MM.1S (cell line): ENCODE measurements around the gene BANK1.

Source experiments
- DNase-seq: peaks from one replicate; pipeline ENCODE4 v3.0.0-alpha.2; 2015
- H2AFZ ChIP-seq: fragments of 300-600 bp; sonication (generic); 2 replicates; pipeline ENCODE4 v1.6.0; 2016; ENCODE audit warnings: antibody characterized with exemption, low read length
- H3F3A ChIP-seq: fragments of 300-600 bp; sonication (generic); 2 replicates; pipeline ENCODE4 v1.6.1; 2016; ENCODE audit warnings: mild to moderate bottlenecking, antibody characterized with exemption, low read length, moderate library complexity, mixed read lengths; ENCODE audit not compliant: insufficient read depth
- H3K27ac ChIP-seq: fragments of 300-600 bp; sonication (generic); 2 replicates; pipeline ENCODE4 v1.5.1; 2016; ENCODE audit warnings: mild to moderate bottlenecking, low read length
- H3K27me3 ChIP-seq: fragments of 300-600 bp; sonication (generic); replicated peaks from 2 replicates; pipeline ENCODE4 v1.6.0; 2016; ENCODE audit warnings: low read length; ENCODE audit not compliant: insufficient read depth
- H3K36me3 ChIP-seq: fragments of 300-600 bp; sonication (generic); replicated peaks from 2 replicates; pipeline ENCODE4 v1.6.1; 2016; ENCODE audit warnings: mild to moderate bottlenecking, low read length, mixed read lengths; ENCODE audit not compliant: insufficient read depth
- H3K4me1 ChIP-seq: fragments of 300-600 bp; sonication (generic); 2 replicates; pipeline ENCODE4 v1.6.1; 2016; ENCODE audit warnings: low read length, mixed read lengths
- H3K4me2 ChIP-seq: fragments of 300-600 bp; sonication (generic); 2 replicates; pipeline ENCODE4 v1.6.0; 2016; ENCODE audit warnings: low read depth, low read length
- H3K4me3 ChIP-seq: fragments of 300-600 bp; sonication (generic); 2 replicates; pipeline ENCODE4 v1.5.1; 2016; ENCODE audit warnings: low read length, mixed read lengths
- H3K79me2 ChIP-seq: fragments of 300-600 bp; sonication (generic); 2 replicates; pipeline ENCODE4 v1.6.1; 2016; ENCODE audit warnings: mixed run types, low read length, mixed read lengths
- H3K9ac ChIP-seq: fragments of 300-600 bp; sonication (generic); 2 replicates; pipeline ENCODE4 v1.6.1; 2016; ENCODE audit warnings: low read length, mixed read lengths
- H3K9me2 ChIP-seq: fragments of 300-600 bp; sonication (generic); replicated peaks from 2 replicates; pipeline ENCODE4 v1.6.1; 2016; ENCODE audit warnings: mild to moderate bottlenecking, low read length, mixed read lengths; ENCODE audit not compliant: insufficient read depth
- H3K9me3 ChIP-seq: fragments of 300-600 bp; sonication (generic); replicated peaks from 2 replicates; pipeline ENCODE4 v1.6.1; 2016; ENCODE audit warnings: mild to moderate bottlenecking, low read length, mixed read lengths; ENCODE audit not compliant: insufficient read depth
- H4K20me1 ChIP-seq: fragments of 300-600 bp; sonication (generic); 2 replicates; pipeline ENCODE4 v1.6.1; 2016; ENCODE audit warnings: mild to moderate bottlenecking, low read length, moderate library complexity, mixed read lengths; ENCODE audit not compliant: insufficient read depth
- CTCF ChIP-seq: fragments of 300-600 bp; sonication (generic); IDR thresholded peaks from 2 replicates; pipeline ENCODE4 v1.5.1; 2016; ENCODE audit warnings: antibody characterized with exemption, low read length, mixed read lengths
- EZH2 ChIP-seq: fragments of 300-600 bp; sonication (generic); optimal IDR thresholded peaks from 2 replicates; pipeline ENCODE3; 2017; ENCODE audit warnings: low read depth, mild to moderate bottlenecking, antibody characterized with exemption, low read length, mixed read lengths
- EZH2phosphoT487 ChIP-seq: fragments of 300-600 bp; sonication (generic); IDR thresholded peaks from 2 replicates; pipeline ENCODE4 v1.6.1; 2018; ENCODE audit warnings: antibody characterized with exemption, low read length

BANK1 gene

GRCh38 chr4:101944649-101945048 lies 154.1 kb downstream of the BANK1 start:
- TF ChIP-seq EZH2, result no peak
- no peak for TF ChIP-seq EZH2phosphoT487
- TF ChIP-seq CTCF, result no peak
- no peak overlapping the region for H3K4me2 ChIP-seq
- no peak for DNase-seq

GRCh38 chr4:101948055-101948454 lies 157.5 kb downstream of the BANK1 start:
- H3K36me3 ChIP-seq, result no peaks in the 10 kb centered on the region
- no peak for TF ChIP-seq EZH2phosphoT487
- TF ChIP-seq EZH2, result no peak
- TF ChIP-seq CTCF, result no peak
- H3K27me3 ChIP-seq, result no peaks in the 10 kb centered on the region
- H3K4me1 ChIP-seq, result no peaks in the 10 kb centered on the region
- H3K27ac ChIP-seq, result no peak overlapping the region
- no peak overlapping the region for H3K4me3 ChIP-seq
- H3K9me2 ChIP-seq, result no peaks in the 10 kb centered on the region
- no peak for DNase-seq
- no peaks in the 10 kb centered on the region for H4K20me1 ChIP-seq
- H3K4me2 ChIP-seq, result no peak overlapping the region
- no peaks in the 10 kb centered on the region for H3K79me2 ChIP-seq
- no peaks in the 10 kb centered on the region for H3F3A ChIP-seq
- no peak overlapping the region for H3K9ac ChIP-seq
- H3K9me3 ChIP-seq, result no peaks in the 10 kb centered on the region
- no peak overlapping the region for H2AFZ ChIP-seq

More at GRCh38 chr4:101944649-101945048, 154.1 kb downstream of the BANK1 start:
- H3K4me1 ChIP-seq, result no peaks in the 10 kb centered on the region; the same call in 1 of the 2 replicates
- H4K20me1 ChIP-seq, result no peaks in the 10 kb centered on the region
- no peaks in the 10 kb centered on the region for H3K9me2 ChIP-seq
- no peaks in the 10 kb centered on the region for H3F3A ChIP-seq
- H3K9ac ChIP-seq, result no peak overlapping the region
- no peaks in the 10 kb centered on the region for H3K79me2 ChIP-seq
- H3K27ac ChIP-seq, result no peak overlapping the region
- H3K27me3 ChIP-seq, result no peaks in the 10 kb centered on the region
- H3K4me3 ChIP-seq, result no peak overlapping the region
- no peaks in the 10 kb centered on the region for H3K36me3 ChIP-seq
- H2AFZ ChIP-seq, result no peak overlapping the region
- H3K9me3 ChIP-seq, result no peaks in the 10 kb centered on the region

- Histone ChIP-seq H4K20me1 (no peaks in the 10 kb centered on the region), H3K27ac (no peak overlapping the region), H3K4me1 (no peaks in the 10 kb centered on the region), H2AFZ (no peak overlapping the region), H3K9ac (no peak overlapping the region), H3K36me3 (no peaks in the 10 kb centered on the region), H3K9me3 (no peaks in the 10 kb centered on the region), H3K27me3 (no peaks in the 10 kb centered on the region), H3K9me2 (no peaks in the 10 kb centered on the region), H3K79me2 (no peaks in the 10 kb centered on the region), H3K4me2 (no peak overlapping the region), H3F3A (no peaks in the 10 kb centered on the region), H3K4me3 (no peak overlapping the region)
- no peak for DNase-seq
- no peak for TF ChIP-seq EZH2phosphoT487
- TF ChIP-seq CTCF, result no peak
Observed at GRCh38 chr4:101948951-101949350, 158.4 kb downstream of the BANK1 start.
